ENCODE results near the gene CYB5D1.

DNA sequence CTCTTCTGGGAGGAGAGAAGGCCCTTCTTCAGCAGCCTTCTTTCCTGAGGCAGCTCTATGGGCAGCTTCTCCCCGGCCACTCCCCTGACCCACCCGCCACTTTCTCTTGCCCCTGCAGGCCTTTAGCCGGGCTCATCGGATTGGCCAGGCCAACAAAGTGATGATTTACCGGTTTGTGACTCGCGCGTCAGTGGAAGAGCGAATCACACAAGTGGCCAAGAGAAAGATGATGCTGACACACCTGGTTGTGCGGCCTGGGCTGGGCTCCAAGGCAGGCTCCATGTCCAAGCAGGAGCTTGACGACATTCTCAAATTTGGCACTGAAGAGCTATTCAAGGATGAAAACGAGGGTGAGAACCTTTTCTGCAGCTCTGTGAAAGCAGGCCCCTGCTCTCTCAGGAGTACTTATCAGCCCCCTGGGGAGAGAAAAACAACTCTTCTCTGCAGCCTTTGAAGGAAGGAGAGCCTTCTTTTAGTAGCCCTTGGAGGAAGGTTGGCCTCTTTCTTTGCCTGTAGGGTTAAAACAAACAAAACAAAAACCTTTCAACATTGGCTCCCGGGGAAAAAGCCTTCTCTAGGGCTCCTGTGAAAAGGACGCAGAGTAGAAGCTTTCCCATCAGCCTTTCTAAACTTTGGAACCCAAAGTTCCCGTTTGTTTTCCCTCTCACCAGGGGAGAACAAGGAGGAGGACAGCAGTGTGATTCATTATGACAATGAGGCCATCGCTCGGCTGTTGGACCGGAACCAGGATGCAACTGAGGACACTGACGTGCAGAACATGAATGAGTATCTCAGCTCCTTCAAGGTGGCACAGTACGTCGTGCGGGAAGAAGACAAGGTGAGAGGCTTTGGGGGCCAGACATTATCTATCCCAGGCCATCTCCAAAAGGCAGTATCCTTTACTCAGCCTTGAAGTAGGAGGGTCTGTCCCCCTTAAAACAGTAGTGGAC, 45.6 kb downstream of the CYB5D1 start:
- TF ChIP-seq, protein P1, sequence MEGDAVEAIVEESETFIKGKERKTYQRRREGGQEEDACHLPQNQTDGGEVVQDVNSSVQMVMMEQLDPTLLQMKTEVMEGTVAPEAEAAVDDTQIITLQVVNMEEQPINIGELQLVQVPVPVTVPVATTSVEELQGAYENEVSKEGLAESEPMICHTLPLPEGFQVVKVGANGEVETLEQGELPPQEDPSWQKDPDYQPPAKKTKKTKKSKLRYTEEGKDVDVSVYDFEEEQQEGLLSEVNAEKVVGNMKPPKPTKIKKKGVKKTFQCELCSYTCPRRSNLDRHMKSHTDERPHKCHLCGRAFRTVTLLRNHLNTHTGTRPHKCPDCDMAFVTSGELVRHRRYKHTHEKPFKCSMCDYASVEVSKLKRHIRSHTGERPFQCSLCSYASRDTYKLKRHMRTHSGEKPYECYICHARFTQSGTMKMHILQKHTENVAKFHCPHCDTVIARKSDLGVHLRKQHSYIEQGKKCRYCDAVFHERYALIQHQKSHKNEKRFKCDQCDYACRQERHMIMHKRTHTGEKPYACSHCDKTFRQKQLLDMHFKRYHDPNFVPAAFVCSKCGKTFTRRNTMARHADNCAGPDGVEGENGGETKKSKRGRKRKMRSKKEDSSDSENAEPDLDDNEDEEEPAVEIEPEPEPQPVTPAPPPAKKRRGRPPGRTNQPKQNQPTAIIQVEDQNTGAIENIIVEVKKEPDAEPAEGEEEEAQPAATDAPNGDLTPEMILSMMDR (IDR thresholded peaks at IDR 0.05), result no peak
- no peak for TF ChIP-seq POLR2AphosphoS5 (IDR thresholded peaks at IDR 0.05)
- TF ChIP-seq POLR2A (IDR thresholded peaks at IDR 0.05), result no peak

Measured in upper lobe of left lung (tissue), 4 donors.